CMK (cell line): ENCODE measurements around the gene TADA2B.
"Not testable (repeated sequence)": the region's sequence is repeated elsewhere in the genome, so short reads cannot be mapped to it uniquely, and the experiment has no call there.

Experiments
- DNase-seq: peaks from one replicate; pipeline ENCODE4 v3.0.0-alpha.2; 2010; ENCODE audit warnings: low read depth

Gene TADA2B

DNA sequence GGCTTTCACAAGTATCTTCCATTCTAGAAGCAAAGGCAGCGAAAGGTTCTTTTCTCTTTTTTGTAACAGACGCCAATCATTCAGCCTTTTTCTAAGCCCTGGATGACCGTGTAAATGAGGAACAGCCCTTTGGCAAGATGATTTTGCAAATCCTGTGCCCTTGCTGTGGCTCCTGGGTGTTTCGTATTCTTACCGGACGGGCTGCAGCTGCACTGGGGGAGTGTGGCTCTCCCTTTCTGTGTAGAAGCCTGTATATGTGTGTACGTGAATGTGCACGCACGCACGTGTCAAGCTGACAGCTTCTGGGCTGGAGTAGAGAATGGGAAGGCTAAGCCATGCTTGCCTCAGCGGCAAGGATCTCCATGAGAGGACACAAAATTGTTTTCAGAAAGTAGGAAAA is 16.5 kb downstream of the TADA2B start:
- no peak for DNase-seq

DNA sequence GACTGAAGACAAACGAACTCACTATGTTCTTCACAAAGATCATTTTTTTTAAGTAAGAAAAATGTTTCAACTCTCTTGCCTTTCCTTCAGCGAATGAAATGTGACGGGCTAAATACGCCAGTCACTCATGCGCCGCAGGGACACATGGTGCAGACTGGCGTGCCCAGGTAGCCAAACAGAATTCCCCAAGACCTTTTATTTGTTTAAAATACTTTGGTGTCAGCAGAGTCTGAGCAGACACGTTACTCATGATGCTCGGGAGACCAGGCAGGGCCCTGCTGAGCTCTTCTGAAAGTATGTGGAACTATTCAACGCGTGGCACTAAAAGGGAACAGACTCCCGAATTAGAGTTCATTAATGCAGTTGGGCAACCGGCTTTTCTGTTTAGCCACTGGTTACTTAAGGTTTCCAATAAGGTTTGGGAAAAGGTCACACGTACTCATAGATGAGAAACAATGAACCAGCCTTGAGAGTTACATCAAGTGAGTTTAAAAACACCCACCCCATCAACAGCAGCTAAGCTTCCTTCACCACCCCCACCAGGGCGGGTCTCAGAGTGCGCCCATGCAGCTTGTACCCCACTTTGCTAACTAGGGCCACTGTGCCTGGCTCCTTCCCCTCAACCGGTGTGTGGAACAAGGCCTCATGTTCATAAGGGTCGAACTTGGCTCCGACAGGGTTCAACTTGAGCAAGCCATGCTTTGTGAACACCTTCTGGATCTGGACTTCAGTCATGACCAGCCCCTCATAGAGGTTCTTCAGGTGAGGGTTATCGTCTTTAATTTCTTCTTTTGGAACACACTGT is 17.4 kb downstream of the TADA2B start:
- no peak for DNase-seq

DNA sequence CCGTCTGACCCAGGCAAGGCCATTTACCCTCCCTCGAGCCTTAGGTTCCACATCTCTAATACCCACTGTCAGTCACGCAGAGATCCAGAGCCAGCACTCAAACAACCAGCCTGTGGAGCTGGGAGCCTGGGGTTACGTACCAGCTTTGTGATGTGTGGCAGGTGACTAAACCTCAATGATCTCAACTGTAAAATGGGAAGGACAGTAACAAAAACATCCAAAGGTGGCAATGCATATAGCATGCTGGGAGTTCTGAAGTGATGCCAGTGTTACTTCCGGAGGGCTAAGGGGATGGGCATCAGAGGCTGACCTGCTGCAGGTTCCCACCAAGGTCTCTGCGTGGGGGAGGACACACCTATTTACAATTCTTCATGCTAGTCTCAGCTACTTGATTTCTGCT is 18.6 kb downstream of the TADA2B start:
- DNase-seq: no peak

DNA sequence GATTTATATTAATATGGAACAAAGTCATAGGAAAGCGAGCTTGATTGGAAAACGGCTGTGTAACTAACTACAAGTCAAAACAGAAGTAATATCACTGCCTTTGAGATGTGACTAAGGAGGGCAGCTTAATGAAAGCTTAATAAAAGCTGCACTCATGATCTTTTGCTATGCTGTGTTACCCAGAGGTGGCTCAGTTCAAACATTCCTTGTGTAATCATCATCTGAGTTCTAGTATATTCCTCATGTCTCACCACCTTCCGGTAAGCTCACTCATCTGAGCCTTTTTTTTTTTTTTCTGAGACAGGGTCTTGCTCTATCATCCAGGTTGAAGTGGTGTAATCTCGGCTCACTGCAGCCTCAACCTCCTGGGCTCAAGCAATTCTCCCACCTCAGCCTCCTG is 19.6 kb downstream of the TADA2B start:
- no peak for DNase-seq

DNA sequence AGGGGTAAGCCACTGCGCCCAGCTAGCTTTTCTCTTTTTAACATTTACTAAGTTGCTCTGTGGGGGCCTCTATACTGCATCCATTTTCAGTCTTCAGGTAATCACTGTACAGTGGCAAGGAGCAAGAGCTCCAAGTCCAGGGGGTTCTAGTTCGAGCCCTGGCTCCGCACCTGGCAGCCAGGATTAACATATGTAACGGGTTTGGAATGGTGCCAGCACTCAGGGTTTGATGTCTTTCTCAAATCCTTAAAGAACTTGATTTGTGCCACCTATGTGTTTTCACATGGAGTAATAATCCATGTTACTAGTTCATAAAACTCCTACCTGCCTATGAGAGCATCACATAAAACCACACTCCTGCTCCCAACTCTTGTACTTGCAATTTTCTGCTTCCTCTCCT is 20.2 kb downstream of the TADA2B start:
- DNase-seq: no peak

DNA sequence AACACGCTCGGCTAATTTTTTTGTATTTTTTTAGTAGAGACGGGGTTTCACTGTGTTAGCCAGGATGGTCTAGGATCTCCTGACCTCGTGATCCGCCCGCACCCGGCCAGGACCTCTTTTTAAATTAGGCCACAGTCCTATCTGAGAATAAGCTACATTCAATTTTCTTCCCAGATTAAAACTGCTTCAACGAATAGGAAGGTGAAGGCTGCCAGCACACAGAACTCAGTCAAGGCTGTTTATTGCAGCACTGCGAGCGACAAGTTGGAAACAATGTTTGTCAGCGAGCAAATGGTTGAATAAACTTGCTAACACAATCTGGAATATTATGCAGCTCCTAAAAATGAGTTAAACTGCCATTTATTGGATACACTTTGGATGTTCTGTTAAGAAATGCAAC is 22.8 kb downstream of the TADA2B start:
- no peak for DNase-seq

DNA sequence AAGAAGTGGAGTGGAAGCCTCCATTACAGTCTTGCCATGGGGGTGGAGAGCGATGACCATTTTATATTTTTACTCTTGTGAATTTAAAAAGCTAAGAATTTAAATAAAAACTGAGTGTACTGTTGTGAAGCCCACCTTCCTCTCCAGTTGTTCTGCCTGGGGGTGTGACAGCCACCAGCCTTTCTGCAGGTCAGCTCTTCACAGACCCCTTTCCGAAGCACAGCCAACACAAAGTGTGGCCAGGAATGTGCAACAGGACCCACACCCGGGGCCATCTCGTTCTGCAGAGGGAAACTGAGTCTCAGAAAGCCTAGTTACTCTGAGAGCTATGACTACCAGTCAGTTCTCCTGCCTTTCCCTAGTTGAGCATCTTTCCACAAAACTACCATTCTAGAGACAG is 23.3 kb downstream of the TADA2B start:
- DNase-seq: no peak

DNA sequence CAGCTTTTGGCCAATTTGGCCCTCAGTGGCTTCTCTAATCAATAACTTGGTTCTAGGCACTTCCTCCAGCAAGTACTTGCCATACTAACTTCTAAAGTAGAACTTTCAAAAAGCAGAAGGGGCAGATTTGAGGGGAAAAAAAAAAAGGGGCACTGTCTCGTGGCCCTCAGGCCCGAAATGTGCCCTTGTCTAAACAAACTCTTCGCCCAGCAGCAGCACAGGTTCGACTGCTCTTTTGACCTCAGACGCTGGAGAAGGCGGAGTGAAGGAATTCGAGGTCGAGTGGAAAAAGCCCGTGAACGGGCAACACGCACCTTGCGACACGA is 23.9 kb downstream of the TADA2B start:
- no peak for DNase-seq

DNA sequence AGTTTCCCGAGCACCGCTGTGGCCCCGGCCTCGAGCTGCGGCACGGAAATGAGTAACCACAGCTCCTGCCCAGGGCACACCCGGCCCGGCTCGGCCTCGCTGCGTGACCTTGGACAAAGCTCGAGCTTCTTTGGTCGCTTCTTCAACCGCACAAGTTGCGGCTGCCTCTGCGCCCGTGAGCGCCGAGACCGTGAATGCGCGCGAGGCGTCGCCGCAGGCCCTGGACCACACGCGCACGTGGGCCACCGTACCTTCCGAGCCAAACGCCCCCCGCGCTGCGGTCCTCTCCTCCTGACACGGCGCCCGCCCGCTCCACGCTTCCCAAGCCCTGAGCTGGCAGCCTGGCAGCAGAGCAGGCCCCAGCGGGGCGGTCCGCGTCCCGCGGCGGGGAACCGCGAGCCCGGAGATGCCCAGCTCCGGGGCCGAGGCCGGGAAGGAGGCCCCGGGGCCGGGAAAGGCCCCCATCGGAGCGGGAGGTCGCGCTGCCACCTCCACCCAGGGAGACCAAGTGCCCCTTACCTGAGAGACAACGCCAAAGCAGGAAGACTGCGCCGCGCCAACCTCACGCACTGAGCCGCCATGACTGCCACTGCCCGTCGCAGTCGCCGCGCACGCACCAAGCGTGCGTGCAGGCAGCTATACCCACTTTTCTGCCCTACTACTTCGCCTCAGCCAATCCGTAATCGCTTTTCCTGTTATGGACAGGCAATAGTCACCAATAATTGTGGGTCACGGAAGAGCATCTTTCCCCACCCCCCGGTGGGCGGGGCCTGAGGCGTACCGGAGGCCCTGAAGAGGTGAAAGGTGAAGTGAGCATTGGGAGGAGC is 24.5 kb downstream of the TADA2B start, which contains the start of gene GRPEL1:
GRPEL1 (minus strand) TSS at position 613 of the 827 bp plus-strand sequence; CDS start at position 581, 32 bp downstream.
- DNase-seq: peak; percentile 97

DNA sequence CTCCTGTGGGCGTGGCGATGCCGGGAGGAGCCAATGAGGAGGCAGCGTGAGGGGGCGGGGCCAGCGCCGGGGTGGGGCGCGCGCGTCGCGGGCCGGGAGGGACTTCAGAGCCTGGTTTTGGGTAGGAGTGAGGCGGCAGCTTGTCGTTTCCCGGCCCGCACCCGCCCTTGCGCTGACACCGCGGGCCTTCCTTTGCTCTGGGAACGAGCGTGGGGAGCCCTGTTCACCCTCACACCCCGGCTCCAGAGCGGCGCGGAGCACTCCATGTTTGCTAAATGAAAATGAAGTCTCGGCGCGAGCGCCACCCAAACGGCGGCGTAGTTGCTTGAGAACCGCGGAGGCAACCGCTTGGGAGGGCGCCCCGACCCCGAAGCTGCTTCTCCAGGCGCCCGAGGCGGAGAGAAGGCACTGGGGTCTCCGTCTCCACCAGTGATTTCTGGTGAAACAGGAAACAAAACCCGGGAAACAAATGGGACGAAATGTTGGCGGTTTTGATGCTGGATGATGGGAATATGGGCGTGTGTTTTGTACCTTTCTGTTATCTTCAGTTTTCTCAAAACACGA is 25.2 kb downstream of the TADA2B start:
- DNase-seq: no peak

DNA sequence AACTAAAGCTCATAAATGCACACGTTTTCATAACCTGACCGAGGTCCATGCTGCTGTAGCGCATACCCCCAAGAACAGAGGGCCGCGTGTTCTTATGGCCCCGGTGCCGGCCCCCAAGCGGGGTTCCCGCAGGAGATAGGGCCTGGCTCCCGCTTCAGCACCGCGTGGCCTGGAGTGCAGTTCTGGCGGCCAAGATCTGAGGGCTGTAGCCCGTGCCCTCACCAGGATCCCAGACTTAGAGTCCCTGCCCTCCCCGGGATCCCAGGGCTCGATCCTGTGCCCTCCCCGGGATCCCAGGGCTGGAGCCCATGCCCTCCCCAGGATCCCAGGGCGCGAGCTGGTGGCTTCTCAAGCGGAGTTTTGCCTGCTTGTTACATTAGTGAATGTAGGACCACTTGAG is 25.7 kb downstream of the TADA2B start:
- DNase-seq: no peak

DNA sequence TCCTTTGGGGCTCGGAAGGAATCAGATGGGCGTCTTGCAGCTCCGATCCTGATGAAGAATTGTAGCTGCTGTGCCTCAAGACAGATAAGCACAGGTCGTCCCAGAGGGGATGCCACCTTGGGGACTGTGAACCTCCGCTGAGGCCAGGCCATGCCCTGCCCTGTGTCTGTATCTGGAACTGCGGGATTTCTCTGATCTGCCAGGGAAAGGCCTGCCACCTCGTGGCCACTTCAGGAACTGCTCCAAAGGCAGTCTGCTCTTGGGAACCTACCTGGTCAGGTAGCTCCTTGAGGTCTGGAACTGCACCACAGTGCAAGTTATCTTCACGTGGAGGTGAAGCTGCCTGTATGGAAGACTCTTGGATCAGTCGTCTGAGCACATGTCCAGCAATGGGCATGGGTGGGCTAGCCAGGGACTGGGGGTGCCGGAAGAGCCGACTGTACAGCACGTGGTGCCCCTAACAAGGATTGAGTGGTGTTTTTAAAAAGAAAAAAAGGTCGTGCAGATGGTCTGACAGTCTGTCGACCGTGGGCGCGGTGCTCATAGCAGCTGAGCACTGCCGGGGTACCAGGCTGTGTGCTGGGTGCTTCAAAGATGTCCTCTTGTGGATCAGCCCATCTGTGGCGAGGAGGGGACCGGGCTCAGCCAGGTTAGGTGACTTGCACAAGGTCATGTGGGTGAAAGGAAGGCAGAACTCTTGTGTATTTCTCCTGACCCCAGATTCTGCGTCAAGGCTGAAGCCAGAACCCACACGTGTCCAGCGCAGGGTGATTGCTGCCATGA is 27.7 kb downstream of the TADA2B start:
- peak; percentile 55 for DNase-seq

DNA sequence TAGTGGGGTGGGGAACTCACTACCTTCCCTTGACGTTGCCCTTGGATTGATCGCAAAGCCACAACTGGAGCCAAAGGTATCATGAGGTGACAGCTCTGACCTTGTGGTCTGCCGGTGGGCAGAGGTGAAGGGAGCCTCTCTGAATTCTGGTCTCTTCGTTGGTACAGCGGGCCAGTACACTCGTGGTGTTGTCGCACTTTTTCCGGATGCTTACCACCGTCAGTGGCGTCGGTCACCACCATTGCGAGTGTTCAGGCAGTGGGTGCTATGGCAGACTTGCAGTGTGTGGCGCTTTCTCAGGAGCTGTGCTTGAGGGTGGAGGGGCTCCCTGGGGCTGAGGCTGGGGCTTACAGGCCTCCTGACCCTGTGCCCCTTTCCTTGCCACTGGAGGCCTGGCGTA is 29.9 kb downstream of the TADA2B start:
- DNase-seq: no peak

DNA sequence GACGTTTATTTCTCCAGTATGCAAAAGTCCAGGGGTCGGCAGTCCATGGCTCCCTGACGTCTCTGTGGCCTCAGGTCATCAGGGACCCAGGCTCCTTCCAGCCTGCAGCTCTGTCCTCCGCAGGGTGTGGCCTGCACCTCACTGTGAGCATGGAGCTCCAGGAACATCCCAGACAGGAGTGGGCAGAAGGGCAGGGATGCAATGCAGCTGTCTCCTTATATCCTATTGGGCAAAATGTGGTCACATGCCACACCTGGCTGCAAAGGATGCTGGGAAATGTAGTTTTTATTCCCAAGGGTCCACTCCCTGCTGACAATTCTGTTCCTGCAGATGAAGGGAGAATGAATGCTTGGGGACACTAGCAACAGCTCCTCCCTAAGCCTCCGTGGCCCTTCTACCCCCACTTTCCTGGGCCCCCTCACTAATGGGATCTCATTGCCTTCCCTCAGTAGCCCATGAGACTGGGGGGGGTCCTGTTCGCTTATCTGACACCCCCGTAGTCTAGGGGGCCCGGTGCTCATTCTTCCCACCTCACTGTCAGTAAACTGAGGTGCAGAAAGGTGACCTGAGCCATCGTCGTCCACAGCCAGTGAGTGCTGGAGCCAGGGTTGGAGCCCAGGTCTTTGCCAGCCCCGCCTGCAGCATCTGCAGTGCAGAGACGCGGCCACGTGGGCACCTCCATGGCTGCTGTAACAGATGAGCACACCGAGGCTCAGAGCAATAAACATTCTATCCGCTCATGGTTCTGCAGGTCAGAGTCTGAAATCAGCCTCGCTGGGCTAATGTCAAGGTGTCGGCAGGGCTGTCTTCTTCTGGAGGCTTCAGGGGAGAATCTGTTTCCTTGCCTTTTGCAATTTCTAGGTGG is 30.6 kb downstream of the TADA2B start:
- DNase-seq: no peak

DNA sequence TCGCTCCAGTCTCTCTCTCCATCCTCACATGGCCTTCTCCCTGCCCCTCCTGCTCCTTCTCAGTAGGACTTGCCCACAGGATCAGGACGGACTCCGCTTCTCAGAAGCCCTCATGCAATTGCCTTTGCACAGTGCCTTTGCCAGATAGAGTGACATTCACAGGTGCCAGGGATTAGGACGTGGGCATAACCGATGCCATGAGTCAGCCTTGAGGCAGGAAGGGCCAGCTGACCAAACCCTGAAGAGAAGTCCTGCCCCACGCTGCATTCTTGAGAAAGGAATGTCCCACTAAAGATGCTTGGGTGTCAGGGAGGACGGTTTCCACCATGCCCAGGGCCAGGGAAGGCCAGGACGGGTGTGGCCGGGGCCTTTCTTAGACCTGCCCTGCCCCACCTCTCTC is 31.3 kb downstream of the TADA2B start:
- DNase-seq: no peak

DNA sequence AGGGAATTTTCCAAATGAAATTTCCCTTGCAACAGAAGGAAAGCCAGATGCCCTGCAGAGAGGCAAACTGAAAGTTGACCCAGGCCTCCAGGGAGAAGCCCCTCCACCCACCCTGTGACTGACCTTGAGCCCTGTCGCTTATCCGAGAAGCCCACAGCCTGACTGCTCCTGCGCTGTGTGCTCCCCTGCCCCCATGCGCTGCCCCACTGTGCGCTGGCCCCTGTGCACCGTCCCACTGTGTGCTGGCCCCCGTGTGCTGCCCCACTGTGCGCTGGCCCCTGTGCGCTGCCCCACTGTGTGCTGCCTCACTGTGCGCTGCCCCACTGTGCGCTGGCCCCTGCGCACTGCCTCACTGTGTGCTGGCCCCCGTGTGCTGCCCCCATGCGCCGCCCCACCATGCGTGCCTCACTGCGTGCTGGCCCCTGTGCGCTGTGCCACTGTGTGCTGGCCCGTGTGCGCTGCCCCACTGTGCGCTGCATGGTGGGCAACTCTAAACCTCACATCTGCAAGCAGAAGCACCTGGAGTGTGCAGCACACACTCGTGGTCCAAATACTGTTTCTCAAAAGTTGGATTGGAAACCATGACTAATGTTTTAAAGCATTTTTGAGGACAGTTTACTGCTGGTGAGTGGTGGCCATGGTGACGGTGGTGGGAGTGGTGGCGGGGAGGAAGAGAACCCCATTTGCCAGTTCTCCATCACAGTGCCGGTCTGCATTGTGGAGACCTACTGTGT is 33.0 kb downstream of the TADA2B start:
- no peak for DNase-seq

DNA sequence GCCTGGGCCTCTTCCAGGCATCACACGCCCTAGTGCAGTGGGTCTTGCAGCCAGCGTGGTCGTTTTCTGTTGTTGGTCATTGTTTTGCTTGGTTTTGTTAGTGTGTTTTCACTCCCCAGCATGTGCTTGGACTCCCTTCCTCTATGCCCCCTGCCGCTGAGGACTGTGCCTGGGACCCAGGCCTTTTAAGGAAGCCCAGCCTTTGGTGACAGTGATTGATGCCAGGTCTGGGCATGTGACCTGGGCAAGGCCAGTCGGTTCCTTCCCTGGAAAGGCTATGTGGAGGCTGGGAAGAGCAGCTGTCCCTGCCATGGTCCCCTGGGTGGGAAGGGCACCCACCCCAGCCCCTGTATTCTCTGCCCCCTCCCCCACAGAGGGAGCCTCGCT is 33.5 kb downstream of the TADA2B start:
- DNase-seq: no peak

DNA sequence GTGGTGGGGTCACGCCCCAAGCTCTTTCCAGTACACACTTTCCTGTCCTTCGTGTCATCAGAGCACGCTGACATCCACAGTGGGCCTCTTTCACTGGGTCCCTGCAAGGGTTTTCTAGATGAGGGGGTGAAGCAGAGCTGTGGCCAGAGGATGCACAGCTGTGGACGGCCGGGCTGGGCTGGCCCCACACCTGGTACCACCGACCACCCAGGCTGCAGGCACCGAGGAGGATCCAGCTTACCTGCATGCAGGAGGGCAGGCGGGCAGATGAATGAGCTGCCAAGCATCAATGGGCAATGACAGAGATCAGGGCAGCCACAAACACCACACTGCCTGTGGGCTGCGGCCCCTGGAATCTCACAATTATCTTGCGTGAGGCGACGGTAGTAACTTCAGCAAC is 34.2 kb downstream of the TADA2B start:
- no peak for DNase-seq

DNA sequence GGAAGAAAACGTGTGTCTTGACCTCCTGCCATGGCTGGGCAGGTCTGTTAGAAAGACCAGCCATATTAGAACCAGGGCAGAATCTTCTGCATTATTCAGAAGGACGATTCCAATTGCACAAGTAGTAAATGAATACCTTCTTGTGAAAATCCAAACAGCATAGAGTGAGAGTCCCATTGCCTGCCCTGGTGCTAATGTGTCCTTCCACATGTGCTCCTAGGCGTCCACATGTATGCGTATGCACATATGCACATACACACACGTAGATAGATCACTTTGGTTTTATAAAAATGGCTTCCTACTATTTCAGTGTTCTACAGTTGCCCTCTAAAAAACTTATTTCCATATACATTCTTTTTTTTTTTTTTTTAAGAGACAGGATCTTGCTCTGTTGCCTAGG is 34.9 kb downstream of the TADA2B start:
- no peak for DNase-seq

DNA sequence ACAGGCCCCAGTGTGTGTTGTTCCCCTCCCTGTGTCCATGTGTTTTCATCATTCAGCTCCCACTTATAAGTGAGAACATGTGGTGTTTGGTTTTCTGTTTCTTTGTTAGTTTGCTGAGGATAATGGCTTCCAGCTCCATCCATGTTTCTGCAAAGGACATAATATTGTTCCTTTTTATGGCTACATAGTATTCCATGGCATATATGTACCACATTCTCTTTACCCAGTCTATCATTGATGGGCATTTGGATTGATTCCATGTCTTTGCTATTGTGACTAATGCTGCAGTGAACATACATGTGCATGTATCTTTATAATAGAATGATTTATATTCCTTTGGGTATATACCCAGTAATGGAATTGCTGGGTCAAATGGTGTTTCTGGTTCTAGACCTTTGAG is 36.3 kb downstream of the TADA2B start:
- not testable (repeated sequence) for DNase-seq

DNA sequence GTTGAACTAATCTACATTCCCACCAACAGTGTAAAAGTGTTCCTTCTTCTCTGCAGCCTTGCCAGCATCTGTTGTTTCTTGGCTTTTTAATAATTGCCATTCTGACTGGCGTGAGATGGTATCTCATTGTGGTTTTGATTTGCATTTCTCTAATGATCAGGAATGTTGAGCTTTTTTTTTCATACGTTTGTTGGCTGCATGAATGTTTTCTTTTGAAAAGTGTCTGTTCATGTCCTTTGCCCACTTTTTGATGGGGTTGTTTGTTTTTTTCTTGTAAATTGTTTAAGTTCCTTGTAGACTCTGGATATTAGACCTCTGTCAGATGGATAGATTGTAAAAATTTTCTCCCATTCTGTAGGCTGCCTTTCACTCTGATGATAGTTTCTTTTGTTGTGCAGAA is 36.7 kb downstream of the TADA2B start:
- not testable (repeated sequence) for DNase-seq
